GM08714 (cell line): ENCODE data around the gene CC2D1B.

Source experiments
- H3K4me3 ChIP-seq: fragments of 200-500 bp; sonication (Bioruptor generic); 2 replicates; pipeline ENCODE4 v1.5.1; 2014; ENCODE audit warnings: mild to moderate bottlenecking, low read length, inconsistent platforms
- ZNF274 ChIP-seq: IDR thresholded peaks from 2 replicates; pipeline ENCODE4 v1.6.1; 2012; ENCODE audit warnings: mild to moderate bottlenecking, low read depth, low read length

CC2D1B gene

GRCh38 chr1:52348704-52349300 is 17.2 kb downstream of the CC2D1B start:
- no peak for TF ChIP-seq ZNF274
- H3K4me3 ChIP-seq, result no peak overlapping the region

DNA sequence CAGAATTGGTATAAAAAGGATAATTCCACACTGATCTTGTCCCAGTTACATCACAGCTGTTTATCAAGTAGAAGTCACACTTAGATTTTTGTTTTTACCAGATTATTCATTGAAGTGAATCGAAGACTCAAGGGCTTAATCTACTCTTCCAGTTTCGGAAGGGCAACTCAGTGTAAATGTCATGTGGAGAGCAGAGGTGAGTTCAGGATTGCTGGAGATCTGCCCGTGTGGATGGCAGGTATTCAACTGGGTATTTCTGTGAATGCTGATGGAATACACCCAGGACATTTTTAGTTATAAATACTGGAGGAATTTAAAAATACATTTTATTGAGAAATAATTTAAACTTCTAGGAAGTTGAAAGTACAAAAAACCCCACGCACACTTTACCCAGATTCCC is 19.4 kb downstream of the CC2D1B start:
- TF ChIP-seq ZNF274, result no peak
- H3K4me3 ChIP-seq, result no peak overlapping the region

- no peak for TF ChIP-seq ZNF274
- H3K4me3 ChIP-seq, result no peak overlapping the region
Observed at GRCh38 chr1:52345252-52345651, 20.8 kb downstream of the CC2D1B start.

- TF ChIP-seq ZNF274, result no peak
- H3K4me3 ChIP-seq, result no peak overlapping the region
Observed at GRCh38 chr1:52343979-52344378, 22.0 kb downstream of the CC2D1B start.

GRCh38 chr1:52341655-52342260 is 24.2 kb downstream of the CC2D1B start:
- TF ChIP-seq ZNF274, result no peak
- H3K4me3 ChIP-seq, result no peak overlapping the region

GRCh38 chr1:52337439-52337838 is 28.6 kb downstream of the CC2D1B start:
- no peak for TF ChIP-seq ZNF274
- H3K4me3 ChIP-seq, result no peak overlapping the region

DNA sequence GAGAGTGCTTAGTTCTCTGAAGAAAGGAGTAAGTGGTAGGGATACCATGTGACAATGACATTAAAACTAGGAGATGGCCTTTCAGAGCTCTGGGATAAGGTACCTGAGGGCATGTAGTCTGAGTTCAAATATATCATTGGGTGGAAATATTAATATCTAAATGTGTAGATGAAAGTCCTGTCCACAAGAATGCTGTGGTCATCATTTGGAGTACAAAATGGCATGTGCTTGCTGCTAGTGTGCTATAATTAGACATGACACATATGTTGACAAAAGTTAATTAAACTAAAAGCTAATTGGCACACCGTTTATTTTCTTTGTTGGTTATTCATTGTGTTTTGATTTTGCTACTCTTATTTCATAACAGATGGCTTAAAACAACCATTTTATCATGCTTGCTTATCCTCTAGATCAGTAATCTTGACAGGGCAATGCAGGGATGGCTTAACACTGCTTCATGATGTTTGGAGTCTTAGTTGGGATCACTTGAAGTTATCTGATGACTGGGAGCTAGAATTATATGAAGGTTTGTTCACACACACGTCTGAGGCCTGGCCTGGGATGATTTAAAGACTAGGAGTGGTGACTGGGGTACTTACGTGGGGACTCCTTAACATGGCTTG is 31.0 kb downstream of the CC2D1B start:
- no peak overlapping the region for H3K4me3 ChIP-seq
- no peak for TF ChIP-seq ZNF274

- TF ChIP-seq ZNF274, result no peak
- H3K4me3 ChIP-seq, result no peak overlapping the region
Observed at GRCh38 chr1:52332411-52332810, 33.6 kb downstream of the CC2D1B start.

DNA sequence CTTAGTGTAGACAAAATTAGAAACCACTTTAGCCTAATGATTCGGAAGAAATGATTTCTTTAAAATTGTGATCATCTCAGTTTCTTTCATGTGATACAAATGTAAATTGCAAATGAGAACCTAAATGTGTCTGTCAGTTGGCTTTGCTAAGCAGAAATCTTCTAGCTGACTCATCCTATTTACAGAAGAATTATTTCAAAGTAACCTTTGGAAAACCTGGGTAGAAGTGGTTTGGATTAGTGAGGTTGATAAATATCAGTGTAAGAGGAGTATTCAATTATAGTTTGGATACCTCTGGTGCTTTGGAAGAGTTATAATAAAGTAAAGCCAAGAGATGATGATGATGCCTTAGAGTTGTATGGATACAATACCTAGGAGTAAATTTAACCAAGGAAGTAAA is 37.4 kb downstream of the CC2D1B start:
- H3K4me3 ChIP-seq, result no peak overlapping the region
- TF ChIP-seq ZNF274, result no peak

GRCh38 chr1:52325786-52326185 is 40.2 kb downstream of the CC2D1B start:
- H3K4me3 ChIP-seq, result no peak overlapping the region
- no peak for TF ChIP-seq ZNF274

DNA sequence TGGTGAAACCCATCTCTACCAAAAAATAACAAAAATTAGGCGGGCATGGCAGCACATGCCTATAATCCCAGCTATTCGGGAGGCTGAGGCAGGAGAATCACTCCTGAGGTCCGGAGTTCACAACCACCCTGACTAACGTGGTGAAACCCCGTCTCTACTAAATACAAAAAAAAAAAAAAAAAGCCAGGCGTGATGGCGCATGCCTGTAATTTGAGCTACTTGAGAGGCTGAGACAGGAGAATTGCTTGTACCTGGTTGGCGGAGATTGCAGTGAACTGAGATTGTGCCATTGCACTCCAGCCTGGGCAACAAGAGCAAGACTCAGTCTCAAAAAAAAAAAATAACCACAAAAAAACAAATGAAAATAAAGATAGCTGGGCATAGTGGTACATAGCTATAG is 42.3 kb downstream of the CC2D1B start:
- no peak for TF ChIP-seq ZNF274

DNA sequence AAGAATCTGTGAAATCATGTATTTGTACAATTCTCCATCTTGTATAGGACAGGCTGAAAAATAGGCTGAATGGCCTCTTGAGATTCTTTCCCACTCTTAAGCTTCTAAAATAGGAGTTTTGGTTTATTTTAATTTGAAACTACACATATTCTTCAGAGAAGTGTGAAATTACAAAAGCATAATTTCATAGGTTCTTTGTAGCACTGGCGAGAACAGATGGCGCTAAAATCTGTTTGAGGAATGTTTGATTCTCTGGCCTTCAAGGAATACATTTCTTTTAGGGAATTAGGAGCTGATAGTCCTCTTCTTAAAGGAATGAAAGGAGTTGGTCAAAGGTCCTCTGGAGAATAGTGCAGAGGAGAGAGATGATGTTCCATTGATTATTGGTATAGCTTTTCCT is 44.9 kb downstream of the CC2D1B start:
- no peak overlapping the region for H3K4me3 ChIP-seq
- TF ChIP-seq ZNF274, result no peak

More for the DNA sequence above, 42.3 kb downstream of the CC2D1B start:
- H3K4me3 ChIP-seq, result no peak overlapping the region

GRCh38 chr1:52306227-52307006 is 59.6 kb downstream of the CC2D1B start:
- no peak overlapping the region for H3K4me3 ChIP-seq
- no peak for TF ChIP-seq ZNF274

DNA sequence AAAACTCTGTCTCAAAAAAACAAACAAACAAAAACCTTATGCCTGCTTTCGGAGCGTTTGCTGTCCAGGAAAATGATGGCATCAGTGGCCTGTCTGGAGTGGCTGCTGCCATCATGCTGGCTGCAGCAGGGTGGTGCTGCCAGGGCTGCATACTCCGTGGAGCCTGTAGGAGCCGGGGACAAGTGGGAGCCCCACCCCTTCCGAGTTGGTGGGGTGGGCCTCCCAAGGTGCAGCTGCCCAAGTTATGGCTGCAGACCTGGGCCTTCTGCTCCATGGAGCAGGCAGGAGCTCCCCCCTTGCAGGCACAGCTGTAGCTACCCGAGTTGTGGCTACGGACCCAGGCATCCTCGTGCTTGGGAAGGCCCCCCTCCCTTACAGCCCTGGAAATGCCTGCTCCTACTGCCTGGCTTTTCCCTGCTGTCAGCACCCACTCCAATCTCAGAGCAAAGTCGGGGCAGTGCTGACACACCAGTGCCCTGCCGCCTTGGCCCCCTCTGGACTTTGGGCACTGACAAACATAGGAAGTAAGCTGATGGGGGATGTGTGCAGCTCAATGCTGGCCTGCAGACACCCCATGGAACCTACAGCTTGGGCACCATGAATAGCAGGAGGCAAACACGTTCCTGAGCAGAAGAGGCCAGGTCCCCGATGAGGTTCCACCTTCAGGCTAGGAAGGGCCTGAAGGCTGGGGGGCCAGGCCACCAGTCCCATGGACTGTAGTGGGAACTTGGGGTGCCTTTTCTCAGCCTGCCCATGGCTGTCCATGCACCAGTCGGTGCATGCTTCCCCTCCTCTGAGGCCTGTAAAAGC is 60.4 kb downstream of the CC2D1B start:
- no peak overlapping the region for H3K4me3 ChIP-seq
- no peak for TF ChIP-seq ZNF274
